Calu3 (cell line): ENCODE data around the gene GGNBP2. TPM values are rescaled to one million over a fixed set of nuclear protein-coding genes. Genes with fewer than 3 reads are reported as not detected.
"Not testable (repeated sequence)": the region's sequence is repeated elsewhere in the genome, so short reads cannot be mapped to it uniquely, and the experiment has no call there.

ENCODE experiments used
- BruUV-seq: library from RNA; stranded (reverse); fragments of 400-500 nt; replicated peaks from 2 replicates; lab custom pipeline; 2021; lab: Mats Ljungman, UMichigan
- CTCF ChIA-PET: fragments of 300-600 bp; sonication (Branson Sonifier 250); formaldehyde crosslinking; loops from one replicate; lab custom pipeline; 2022; ENCODE audit warnings: antibody characterized with exemption; lab: Charles Lee
- DNase-seq: peaks from one replicate; pipeline ENCODE4 v3.0.0; 2022
- H3K27ac Mint-ChIP-seq: one replicate; pipeline ENCODE4 v1.8.0; 2022; ENCODE audit warnings: mixed read lengths; ENCODE audit not compliant: unreplicated experiment
- H3K27me3 Mint-ChIP-seq: one replicate; pipeline ENCODE4 v1.8.0; 2022; ENCODE audit warnings: mixed read lengths; ENCODE audit not compliant: unreplicated experiment
- H3K36me3 Mint-ChIP-seq: one replicate; pipeline ENCODE4 v1.8.0; 2022; ENCODE audit warnings: mild to moderate bottlenecking, moderate library complexity, mixed read lengths; ENCODE audit not compliant: insufficient read depth, unreplicated experiment
- H3K4me1 Mint-ChIP-seq: one replicate; pipeline ENCODE4 v1.8.0; 2022; ENCODE audit warnings: mild to moderate bottlenecking, low read depth, mixed read lengths; ENCODE audit not compliant: unreplicated experiment
- H3K4me3 Mint-ChIP-seq: one replicate; pipeline ENCODE4 v1.8.0; 2022; ENCODE audit warnings: mild to moderate bottlenecking, low read depth, moderate library complexity, mixed read lengths; ENCODE audit not compliant: unreplicated experiment
- H3K9me3 Mint-ChIP-seq: one replicate; pipeline ENCODE4 v1.8.0; 2022; ENCODE audit warnings: low read depth, mixed read lengths; ENCODE audit not compliant: unreplicated experiment
- CTCF ChIP-seq: fragments of 200-600 bp; IDR thresholded peaks from one replicate; pipeline ENCODE4 v1.8.0; 2022; ENCODE audit warnings: antibody characterized with exemption; ENCODE audit not compliant: unreplicated experiment
- intact Hi-C: fragments of 100-400 bp; cut with micrococcal nuclease; formaldehyde crosslinking; loops from one replicate; pipeline ENCODE4 v1.10.0; 2022; ENCODE audit not compliant: unreplicated experiment
- total RNA-seq: library from RNA; stranded (reverse); gene quantifications from 2 replicates; pipeline ENCODE4 v1.2.3, GENCODE V29; 2022

Gene GGNBP2
- total RNA-seq, 1 experiment from 2014 or later = 266 TPM

- peaks cover 40% of the 10 kb centered on the region for H3K36me3 Mint-ChIP-seq
- no peaks in the 10 kb centered on the region for H3K9me3 Mint-ChIP-seq
- no peak overlapping the region for H3K4me3 Mint-ChIP-seq
- TF ChIP-seq CTCF = no peak
- no peaks in the 10 kb centered on the region for H3K4me1 Mint-ChIP-seq
- no peak for DNase-seq
- peak overlapping the region; percentile 21 for H3K27ac Mint-ChIP-seq
- intact Hi-C loops = no loop called here
- BruUV-seq = no TSS peak
- no peaks in the 10 kb centered on the region for H3K27me3 Mint-ChIP-seq
- CTCF ChIA-PET = interaction anchor here (0.6 to 1.1 kb wide), 2 partner anchors 23 to 96 kb away, joined by 3 read pairs; no protein-coding TSS in a partner anchor
Observed at GRCh38 chr17:36506249-36506826, 38.4 kb upstream of the GGNBP2 start.

DNA sequence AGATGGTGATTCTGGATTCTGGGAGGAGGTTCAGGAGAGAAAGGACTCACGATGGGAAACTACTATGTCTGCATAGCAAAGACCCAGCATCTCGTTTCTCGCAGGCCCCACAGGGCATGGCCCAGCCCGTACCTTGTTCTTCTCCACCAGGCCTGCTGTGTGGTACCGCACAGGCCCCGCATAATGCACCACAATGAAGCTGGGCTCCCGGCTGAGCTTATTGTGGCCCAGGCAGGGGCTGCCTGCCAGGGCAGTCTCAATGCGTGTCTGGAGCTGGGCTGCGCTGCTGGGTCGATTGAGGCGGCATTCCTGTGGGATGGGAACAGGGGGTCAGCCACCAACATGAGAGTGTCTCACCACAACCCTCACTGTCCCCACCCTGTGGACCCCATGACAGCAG lies 37.9 kb upstream of the GGNBP2 start:
- intact Hi-C loops = no loop called here
- no peak for TF ChIP-seq CTCF
- no peaks in the 10 kb centered on the region for H3K9me3 Mint-ChIP-seq
- no peaks in the 10 kb centered on the region for H3K27me3 Mint-ChIP-seq
- no peak overlapping the region for H3K4me3 Mint-ChIP-seq
- DNase-seq = no peak
- CTCF ChIA-PET = interaction anchor here (0.6 to 1.1 kb wide), 2 partner anchors 24 to 96 kb away, joined by 3 read pairs; no protein-coding TSS in a partner anchor
- H3K36me3 Mint-ChIP-seq = peaks cover 42% of the 10 kb centered on the region
- no peak overlapping the region for H3K27ac Mint-ChIP-seq
- H3K4me1 Mint-ChIP-seq = no peaks in the 10 kb centered on the region
- BruUV-seq = no TSS peak

DNA sequence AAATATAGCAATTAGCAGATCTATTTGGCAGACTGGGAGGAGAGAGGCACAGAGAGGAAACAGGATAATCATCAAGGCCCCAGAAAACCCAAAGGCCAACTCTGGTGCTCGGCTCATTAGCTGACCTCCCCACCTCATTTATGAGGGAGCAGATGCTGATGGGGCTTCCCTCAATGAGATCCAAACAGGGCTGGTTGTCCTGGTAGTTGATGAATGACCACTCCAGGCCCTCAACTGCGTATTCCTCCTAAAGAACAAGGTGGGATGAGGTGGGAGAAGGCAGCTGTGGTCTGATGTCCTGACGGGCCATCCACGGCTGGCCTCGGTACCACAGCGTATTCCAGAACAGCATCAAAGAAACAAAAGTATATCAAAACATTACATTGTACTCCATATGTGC lies 37.5 kb upstream of the GGNBP2 start:
- no TSS peak for BruUV-seq
- TF ChIP-seq CTCF = no peak
- H3K36me3 Mint-ChIP-seq = peaks cover 46% of the 10 kb centered on the region
- intact Hi-C loops = no loop called here
- no peak for DNase-seq
- H3K9me3 Mint-ChIP-seq = no peaks in the 10 kb centered on the region
- no peak overlapping the region for H3K4me3 Mint-ChIP-seq
- CTCF ChIA-PET = no interaction called here
- no peaks in the 10 kb centered on the region for H3K4me1 Mint-ChIP-seq
- no peak overlapping the region for H3K27ac Mint-ChIP-seq
- no peaks in the 10 kb centered on the region for H3K27me3 Mint-ChIP-seq

DNA sequence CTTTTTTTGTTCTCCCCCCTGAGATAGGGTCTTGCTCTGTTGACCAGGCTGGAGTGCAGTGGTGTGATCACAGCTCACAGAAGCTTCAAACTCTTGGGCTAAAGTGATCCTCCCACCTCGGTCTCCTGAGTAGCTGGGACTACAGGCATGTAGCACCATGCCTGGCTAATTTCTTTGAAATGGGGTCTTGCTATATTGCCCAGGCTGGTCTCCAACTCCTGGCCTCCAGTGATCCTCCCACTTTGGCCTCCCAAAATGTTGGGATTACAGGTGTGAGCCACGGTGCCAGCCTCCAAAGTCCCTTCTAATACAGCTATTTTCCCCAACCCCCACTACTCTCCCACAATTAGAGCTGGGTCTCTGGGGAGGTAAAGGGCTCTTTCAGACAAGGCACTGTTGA lies 36.3 kb upstream of the GGNBP2 start:
- H3K9me3 Mint-ChIP-seq, H3K4me1 Mint-ChIP-seq, intact Hi-C loops, H3K27ac Mint-ChIP-seq, DNase-seq, H3K27me3 Mint-ChIP-seq, BruUV-seq, H3K4me3 Mint-ChIP-seq, CTCF ChIA-PET: not testable (repeated sequence)
- peaks cover 50% of the 10 kb centered on the region for H3K36me3 Mint-ChIP-seq

DNA sequence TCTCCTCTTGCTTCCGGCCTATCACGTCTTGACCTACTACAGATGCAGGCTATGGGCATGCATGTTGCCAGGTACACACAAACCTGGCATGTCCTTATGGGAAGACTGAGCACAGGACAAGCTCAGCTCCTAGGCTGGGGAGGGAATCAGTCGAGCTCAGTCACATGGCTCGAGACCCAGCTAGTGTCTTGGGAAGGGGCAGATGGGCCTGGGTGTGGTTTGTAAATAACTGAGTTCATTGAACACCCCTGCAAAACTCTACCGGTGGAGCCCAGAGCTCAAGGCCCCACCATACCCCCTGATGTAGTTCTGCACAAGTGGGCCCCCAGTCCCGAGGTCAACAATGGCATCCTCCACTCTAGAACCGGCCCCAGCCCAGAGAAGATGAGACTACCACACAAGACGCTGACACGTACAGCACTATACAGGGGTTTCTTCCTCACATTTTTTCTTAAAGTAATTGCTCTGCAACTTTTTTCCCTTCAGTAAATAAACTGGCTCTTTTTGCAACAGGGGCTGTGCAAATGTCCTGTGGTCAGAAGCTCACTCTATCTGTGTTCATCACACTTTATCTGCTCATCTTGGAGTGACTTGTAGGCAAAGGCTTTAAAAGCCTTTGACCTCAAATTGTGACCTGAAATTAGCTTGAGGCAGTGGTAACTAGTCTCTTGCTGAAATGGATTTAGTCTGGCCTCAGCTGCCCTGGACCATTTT lies 35.3 kb upstream of the GGNBP2 start:
- Mint-ChIP-seq H3K27ac (no peak overlapping the region), H3K36me3 (peaks cover 42% of the 10 kb centered on the region), H3K4me3 (no peak overlapping the region), H3K9me3 (no peaks in the 10 kb centered on the region), H3K27me3 (no peaks in the 10 kb centered on the region), H3K4me1 (no peaks in the 10 kb centered on the region)
- TF ChIP-seq CTCF = no peak
- CTCF ChIA-PET = no interaction called here
- DNase-seq = no peak
- intact Hi-C loops = no loop called here
- no TSS peak for BruUV-seq
